ENCODE data around the gene ZNF607.
"Not testable (repeated sequence)": the region's sequence is repeated elsewhere in the genome, so short reads cannot be mapped to it uniquely, and the experiment has no call there.

The ZNF607 gene

GRCh38 chr19:37719111-37719926, at the start of gene ZNF607:
Gene ZNF607 (minus strand): TSS chr19:37719761. CDS start chr19:37711618, 8,143 bp downstream.
- DNase-seq, result peak; percentile 95

DNA sequence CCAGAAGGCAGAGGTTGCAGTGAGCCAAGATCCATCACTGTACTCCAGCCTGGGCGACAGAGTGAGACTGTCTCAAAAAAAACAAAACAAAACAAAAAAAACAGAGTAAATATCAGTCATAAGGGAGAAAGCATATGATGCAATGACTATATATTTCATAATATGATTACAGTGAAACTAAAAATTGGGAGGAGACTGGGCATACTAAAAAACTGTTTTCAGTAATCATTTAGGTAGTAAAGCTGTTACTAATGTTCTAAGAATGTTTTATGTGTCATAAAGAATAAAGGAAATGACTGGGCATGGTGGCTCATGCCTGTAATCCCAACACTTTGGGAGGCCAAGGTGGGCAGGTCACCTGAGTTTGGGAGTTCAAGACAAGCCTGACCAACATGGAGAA, 43.9 kb upstream of the ZNF607 start:
- DNase-seq, result no peak

DNA sequence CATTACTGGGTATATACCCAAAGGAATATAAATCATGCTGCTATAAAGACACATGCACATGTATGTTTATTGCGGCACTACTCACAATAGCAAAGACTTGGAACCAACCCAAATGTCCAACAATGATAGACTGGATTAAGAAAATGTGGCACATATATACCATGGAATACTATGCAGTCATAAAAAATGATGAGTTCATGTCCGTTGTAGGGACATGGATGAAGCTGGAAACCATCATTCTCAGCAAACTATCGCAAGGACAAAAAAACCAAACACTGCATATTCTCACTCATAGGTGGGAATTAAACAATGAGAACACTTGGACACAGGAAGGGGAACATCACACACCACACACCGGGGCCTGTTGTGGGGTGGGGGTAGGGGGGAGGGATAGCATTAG, 38.1 kb upstream of the ZNF607 start:
- not testable (repeated sequence) for DNase-seq

- DNase-seq, result no peak
These were observed 18.8 kb upstream of the ZNF607 start for GRCh38 chr19:37738371-37738770.

GRCh38 chr19:37725181-37725580, 5.6 kb upstream of the ZNF607 start:
- no peak for DNase-seq

GRCh38 chr19:37719927-37720265, 335 bp upstream of the ZNF607 start:
- DNase-seq, result no peak

- DNase-seq, result no peak
These were observed 1.3 kb downstream of the ZNF607 start for GRCh38 chr19:37718304-37718703.

GRCh38 chr19:37716140-37716539, 3.4 kb downstream of the ZNF607 start:
- DNase-seq, result no peak

DNA sequence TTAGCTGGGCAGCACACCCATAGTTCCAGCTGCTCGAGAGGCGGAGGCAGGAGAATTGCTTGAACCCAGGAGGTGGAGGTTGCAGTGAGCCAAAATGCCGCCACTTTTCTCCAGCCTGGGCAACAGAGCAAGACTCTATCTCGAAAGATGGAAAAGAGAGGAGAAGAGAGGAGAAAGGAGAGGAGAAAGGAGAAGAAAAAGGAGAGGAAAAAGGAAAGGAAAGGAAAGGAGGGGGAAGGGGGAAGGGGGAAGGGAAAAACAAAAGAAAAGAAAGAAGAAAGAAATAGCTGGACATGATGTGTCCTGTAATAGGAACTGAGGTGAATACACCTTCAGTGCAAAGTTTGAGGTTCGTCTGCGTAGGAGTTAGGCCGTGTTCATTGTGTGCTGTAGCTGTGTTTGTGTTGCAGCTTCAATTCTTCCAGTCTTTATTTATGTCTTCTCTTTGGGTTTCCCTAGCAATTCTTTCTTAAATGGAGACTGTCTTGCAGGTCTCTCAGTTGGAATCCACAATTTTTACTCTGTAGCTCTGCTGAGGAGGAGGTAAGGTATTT, 13.4 kb downstream of the ZNF607 start:
- no peak for DNase-seq

- no peak for DNase-seq
These were observed 20.5 kb downstream of the ZNF607 start for GRCh38 chr19:37699057-37699456.

DNA sequence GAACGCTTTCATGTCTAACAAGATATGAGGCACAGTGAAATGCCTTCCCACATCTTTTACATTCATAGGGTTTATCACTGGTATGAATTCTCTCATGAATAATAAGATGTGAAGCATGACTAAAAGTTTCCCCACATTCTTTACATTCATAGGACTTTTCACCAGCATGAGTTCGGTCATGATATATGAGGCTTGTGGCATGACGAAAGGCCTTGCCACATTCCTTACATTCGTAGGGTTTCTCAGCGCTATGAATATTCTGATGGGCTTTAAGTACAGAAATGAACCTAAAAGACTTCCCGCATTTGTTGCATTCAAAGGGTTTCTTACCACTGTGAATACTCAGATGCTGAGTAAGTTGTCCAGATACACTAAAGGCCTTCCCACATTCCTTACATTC, 21.3 kb downstream of the ZNF607 start:
- no peak for DNase-seq

- DNase-seq, result no peak
These were observed 24.2 kb downstream of the ZNF607 start for GRCh38 chr19:37695144-37695899.

DNA sequence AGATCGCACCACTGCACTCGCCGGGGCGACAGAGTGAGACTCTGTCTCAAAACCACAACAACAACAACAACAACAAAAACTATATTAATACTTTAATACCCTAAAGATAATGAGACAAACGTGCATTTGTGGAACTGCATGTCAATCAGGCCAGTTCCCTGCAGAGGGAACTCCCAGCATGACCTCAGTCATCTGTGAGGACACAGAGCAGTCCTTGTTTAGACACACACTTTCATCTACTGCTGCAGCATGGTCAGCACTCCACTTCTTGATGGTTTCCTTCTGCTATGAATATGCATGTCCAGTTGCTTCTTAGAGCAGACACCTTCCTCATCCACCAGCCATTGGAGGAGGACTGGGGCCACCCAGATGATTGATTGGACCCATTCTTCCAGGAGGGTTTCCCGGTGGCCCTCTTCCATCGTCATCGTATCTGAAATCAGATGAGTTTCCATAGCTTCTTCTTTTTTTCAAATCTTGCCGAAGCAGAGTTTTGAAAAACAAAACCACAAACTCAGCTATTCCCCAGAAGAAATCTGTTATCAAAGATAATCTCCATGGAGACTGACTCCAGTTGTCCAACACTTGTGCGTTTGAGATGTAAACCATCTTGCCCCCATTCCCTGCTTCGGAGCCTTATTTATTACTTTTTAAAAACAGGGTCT, 26.5 kb downstream of the ZNF607 start:
- no peak for DNase-seq

DNA sequence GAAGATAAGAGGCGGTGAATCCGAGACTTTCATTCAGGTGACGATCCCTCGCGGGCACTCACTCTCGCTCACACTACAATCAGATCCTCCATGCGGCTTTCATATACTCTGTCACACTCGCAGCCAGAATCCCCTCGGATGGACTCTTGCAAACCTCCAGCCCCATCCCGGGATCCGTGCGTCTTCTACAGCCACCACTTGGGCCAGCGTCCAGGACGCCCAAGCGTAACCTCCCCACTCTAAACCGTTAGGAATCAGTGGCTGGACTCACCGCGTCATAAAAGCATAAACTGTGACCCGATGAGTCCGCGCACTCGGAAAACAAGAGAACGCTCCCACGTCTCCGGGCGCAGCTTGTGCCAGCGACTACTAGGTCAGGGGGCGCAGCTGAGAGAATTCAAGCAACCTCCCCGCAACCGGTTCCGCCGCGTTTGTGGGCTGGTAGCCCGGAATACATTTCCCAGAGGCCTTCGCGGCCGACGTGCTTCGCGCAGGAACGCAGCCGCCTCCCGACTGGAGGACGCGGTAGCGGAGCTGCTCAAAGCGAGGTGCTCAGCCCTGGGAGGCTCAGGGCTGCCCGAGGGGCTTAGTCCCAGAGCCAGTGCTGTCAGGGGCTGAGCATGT, 27.6 kb downstream of the ZNF607 start:
- DNase-seq, result no peak

DNA sequence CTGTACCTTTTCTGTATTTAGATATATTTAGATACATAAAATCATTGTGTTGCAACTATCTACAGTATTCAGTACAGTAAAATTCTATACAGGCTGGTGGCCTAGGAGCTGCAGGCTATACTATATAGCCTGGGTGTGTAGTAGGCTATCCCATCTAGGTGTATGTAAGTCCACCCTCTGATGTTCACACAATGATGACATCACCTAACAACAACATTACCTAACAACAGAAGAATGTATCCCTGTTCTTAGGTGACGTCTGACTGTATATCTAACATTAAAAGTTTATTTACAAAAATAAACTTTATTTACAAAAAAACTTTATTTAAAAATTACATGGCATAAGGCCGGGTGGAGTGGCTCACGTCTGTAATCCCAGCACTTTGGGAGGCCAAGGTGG, 36.0 kb downstream of the ZNF607 start:
- no peak for DNase-seq

GRCh38 chr19:37669450-37669914, 50.1 kb downstream of the ZNF607 start:
- DNase-seq, result no peak

- not testable (repeated sequence) for DNase-seq
These were observed 62.4 kb downstream of the ZNF607 start for GRCh38 chr19:37657157-37657556.

DNA sequence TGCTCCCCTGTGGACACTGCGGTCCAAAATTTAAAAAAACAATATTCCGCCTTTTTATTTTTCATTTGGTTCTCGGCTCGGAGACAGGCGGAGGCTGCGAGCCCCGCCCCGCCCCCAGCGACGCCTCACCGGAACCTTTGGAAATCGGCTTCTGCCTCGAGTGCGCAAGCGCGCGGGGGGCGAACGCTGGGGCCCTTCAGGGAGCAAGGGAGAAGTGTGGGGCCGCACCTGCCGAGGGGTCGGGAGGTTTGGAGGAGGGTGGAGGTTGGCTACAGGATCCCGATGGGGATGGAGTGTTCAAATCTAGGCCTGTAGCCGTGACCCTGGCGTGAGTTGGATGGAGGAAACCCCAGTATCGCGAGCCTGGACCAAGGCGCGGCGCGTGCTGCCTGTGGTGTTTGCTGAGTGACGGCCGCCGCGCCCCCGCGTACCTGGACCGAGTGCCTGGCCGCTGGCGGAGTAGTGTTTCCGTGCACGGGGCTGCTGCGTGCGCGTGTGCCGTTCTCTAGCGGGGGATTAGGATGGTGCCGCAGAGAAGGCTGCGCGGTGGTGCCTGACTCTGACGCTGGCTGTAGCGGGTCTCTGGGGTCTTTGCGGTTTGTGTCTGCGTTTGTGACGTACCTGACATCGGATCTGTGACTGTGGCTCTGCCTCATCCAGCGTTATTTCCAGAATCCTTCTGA, 63.7 kb downstream of the ZNF607 start:
- DNase-seq, result peak; percentile 82

DNA sequence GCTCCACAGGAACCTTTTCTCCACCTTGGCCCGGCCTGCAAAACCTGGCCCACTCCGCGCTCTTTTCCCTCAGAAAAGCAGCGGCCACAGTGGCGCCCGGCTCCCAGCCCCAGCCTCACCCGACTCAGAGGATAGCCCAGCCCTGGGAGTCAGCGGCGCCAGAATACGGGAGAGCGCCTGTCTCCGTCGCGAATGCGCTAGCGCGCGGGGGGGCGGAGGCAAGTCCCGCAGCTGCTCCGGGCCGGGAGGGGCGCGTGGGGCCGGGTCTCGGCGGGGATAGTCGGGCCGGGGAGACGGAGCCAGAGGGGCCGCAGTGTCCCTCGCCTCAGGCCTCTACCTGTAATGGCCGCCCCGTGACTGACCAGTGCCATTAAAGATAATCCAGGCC, 64.3 kb downstream of the ZNF607 start, which contains the start of gene ZFP30:
TSS of gene ZFP30 (minus strand) at position 165 of the 388 bp plus-strand sequence. CDS start 7,643 bp downstream, outside the sequence.
- DNase-seq, result peak; percentile 82

DNA sequence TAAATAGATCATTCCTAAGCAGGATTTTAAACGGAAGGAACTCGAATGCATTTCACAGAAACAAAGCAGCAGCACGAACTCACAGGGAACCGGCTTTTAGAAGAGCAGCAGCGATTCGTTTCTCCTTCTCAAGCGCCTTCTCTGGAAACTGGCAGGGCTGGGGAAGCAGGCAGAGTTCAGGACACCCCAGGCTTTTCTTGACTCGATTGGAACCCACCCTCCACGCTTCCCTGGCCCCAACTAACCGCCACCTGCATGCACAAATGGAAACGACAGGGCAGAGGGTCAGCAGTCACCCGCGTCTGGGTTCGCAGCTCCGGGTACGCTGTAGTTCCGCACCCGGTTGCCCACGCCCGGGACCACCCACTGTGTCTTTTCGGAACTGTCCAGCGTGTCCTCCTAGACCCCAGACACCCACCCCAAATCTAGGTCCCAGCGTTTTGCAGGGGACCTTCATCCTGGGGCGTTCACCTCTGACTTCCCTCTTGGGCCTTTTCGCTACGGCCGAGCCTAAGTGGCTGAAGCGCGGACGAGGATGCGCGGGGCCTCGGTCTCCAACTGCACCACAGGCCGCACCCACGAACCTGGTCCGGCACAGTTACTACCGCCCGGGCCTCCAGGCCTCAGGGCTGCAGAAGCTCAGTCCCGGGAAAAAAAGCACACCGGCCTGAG, 64.8 kb downstream of the ZNF607 start:
- peak; percentile 68 for DNase-seq

DNA sequence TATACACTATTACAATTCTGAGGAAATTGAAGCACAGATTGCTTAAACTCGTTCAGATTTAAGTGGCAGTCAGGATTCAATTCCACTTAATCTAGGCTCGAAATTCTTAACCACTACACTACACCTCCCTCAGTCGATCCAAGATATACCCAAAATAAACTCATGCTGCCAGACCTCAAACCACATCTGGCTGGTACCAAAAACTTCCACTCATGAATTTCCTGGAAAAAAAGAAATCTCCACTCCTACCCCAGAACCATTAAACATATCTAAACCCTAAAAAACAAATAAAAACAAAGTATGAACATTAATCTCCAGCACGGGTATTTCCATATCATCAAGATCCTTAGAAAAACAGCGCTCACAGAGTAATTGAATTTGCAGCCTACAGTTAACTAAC, 65.4 kb downstream of the ZNF607 start:
- no peak for DNase-seq
